Smooth muscle cell of the brain vasculature (primary cell): ENCODE results near the gene LRMDA.

ENCODE experiments used
- DNase-seq: peaks from one replicate; pipeline ENCODE4 v3.0.0-alpha.2; 2012; ENCODE audit warnings: low read depth, low spot score

Gene LRMDA

GRCh38 chr10:76155961-76156360 lies 724.5 kb downstream of the LRMDA start:
- DNase-seq: no peak

GRCh38 chr10:76160446-76161300 lies 729.2 kb downstream of the LRMDA start:
- DNase-seq: no peak

GRCh38 chr10:76161301-76161582 lies 729.8 kb downstream of the LRMDA start:
- DNase-seq: no peak

DNA sequence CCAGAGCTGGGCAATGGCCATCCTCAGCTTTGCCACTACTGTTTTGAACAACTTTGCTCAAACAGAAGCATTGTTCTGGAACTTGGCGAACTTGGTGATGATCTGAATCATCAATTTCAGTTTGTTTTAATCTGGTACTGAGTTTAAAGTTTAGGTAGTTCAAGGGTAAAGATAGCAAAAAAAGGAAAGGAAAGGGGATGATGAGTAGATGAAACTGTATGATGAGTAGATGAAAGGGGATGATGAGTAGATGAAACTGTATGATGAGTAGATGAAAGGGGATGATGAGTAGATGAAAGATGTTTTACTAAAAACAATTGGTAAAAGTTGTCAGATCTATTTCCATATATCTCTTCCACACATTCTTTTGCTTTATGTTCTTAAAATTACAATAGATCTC lies 737.0 kb downstream of the LRMDA start:
- DNase-seq: no peak

- DNase-seq: no peak
Observed at GRCh38 chr10:76169246-76169645, 737.8 kb downstream of the LRMDA start.

- no peak for DNase-seq
Observed at GRCh38 chr10:76172020-76172419, 740.6 kb downstream of the LRMDA start.

GRCh38 chr10:76175533-76176165 lies 744.2 kb downstream of the LRMDA start:
- no peak for DNase-seq

DNA sequence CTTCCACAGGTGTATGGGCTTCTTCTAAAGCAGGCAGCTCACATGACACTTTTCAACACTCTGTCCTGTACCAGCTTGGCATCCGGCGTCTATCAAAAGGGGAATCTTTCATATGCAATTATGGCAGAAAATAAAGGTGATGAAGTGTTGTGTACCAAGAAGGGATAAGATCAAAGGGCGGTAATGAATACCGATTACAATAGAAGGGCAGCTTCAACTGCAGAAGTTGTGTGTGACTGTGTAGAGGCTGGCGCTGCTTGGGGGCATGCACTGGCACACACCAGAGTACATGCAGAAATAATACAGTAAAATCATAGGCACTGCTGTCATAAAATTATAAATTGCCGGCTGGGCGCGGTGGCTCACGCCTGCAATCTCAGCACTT lies 744.7 kb downstream of the LRMDA start:
- DNase-seq: no peak

DNA sequence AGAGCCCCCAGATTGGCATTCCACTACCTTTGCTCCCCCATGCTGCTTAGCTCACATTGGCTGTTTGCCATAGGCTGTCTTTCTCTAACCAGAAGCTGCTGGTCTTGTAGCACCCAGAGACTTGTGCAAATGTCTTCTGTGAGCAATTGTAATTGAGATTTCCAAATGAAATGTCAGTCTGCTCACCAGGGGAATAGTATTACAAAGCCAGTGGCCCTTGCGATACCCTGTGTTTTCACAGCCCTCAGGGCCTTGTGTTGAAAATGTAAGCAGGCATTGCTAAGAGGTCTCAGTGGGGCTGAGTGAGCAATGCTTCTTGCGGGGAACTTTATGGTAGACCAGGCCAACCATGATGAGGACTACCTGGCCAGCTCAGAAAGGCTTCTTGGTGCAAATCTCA lies 746.5 kb downstream of the LRMDA start:
- DNase-seq: no peak

DNA sequence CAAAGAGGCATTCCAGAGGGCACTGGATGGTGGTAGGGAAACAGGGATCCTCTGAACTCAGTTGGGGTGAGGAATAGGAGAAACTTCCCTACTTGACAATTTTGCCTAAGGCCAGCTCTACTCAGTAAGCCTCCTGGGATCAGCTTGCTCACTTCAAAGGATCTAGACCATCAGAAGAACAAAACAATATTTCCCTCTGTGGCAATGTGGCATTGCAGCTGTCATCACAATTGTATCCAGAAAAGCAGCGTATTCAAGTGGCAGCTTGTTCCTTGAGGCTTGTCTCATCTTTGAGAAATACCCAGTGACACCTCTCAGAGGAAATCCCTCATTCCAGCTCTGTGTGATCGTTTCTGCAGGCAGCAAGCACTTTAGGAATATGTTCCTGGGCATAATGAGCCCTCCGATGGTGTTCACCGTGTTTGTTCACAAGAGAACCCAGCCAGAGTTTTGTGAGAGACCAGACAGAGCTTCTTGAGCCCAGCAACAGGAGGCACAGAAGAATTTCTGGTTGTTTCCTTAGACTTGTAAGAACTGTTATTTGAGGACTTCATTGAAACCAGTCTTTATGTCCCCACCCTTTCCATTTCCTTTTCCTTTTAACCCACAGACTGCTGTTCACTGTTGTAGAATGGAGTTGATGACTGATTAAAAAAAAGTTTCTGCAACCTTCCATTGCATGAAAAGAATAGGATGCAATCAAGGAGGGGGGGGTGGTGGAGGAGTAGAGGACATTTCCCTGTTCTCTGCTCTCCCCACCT lies 747.3 kb downstream of the LRMDA start:
- DNase-seq: no peak

DNA sequence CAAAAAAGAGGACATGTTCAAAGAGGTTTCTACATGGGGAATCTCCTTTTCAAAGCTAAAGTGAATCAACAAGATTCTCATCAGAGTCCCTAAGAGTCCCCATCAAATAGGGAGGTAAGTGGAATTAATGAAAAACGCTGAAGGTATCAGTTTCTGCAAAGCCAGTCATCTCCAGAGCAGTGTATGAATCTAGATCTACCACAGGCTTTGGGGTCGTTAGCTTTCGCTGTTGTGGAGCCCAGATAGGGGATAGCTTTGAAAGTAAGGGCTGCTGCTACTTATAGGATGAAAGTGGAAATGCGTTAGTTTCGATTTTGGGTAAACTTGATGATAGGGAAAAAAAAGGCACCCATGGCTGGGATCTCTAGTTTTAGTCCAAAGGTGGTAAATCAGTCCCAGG lies 748.4 kb downstream of the LRMDA start:
- no peak for DNase-seq

DNA sequence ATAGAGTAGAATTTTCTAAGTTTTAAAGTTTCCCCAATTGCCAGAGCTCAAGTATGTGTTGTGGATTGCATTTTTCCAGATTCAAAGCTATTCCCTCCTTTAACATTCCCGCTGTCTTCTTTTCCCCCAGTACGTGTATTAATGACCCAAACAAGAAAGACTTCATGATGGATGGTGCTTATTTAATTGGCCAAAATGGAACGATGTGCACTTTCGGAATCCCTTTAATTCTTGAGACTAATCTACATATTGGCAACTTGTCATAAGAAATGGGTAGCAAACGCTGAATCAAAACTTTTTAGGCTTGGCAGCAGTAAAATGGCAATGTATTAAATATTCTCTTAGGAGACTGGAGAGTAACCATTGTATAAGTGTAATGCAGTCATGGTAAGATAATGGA lies 753.2 kb downstream of the LRMDA start:
- no peak for DNase-seq

DNA sequence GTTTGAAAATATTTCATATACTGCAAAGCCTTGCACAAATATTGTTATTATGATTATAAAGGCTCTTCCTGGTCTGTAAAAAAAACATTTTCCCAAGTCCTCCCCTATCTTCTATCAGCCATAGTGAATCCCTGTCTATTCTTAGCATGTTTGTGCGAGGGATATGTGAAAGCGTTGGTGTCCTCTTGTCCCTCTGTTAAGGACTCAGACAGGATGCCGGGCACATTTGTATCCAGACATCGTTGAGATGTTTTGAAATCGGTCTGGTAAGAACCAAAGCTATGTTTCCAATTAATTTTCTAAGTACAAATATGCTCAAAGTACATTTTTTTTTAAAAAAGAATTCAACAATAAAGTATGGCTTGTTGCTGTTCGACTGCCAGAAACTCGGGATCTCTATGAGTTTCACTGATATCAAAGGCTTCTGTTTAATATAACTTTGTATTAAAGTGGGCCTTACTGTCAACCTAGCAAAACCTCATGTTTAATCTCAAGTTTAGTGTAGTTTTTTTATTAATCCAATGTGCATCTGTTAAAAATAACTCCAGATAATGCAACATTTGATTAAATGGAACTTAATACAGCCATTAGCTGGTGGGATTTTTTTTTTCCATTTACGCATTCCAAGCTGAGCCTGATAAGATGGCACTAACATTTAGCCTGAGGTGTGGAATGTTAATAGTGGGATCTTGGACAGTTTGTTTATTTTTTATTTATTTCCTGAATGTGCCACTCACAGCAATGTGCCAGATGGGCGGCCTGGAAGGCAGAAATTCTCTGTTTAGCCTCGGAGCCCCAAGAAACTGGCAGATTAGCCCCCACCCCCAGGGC lies 754.3 kb downstream of the LRMDA start:
- no peak for DNase-seq

- DNase-seq: no peak
Observed at GRCh38 chr10:76188216-76188615, 756.8 kb downstream of the LRMDA start.

DNA sequence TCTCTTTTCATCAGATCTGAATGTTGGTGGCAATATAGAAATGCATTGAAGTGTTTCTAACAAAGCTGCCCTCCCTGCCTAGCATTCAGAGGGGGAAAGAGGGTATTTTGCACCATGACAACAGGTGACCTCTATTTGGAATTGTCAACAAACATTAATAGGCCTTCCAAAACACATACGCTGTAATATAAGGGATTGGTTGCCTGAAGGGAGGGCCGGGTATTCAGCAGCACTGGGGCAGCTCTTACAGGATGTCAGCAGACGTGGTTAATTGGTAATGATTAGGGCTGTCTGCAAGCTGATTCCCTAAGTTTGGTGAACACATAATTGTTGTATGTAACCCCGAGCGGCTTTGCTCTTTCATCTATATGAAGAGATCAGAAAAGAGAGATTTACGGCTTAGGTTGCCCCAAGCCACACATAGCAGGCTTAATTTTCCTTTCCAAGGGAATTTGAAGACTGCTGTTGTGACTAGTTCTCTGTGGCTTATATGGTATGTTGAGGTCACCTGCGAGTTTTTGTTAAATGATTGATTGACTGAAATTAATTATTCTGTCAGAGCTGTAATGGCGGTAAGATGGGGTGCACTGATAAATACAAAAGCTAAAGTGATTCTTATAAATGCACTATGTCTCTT lies 759.3 kb downstream of the LRMDA start:
- DNase-seq: no peak

DNA sequence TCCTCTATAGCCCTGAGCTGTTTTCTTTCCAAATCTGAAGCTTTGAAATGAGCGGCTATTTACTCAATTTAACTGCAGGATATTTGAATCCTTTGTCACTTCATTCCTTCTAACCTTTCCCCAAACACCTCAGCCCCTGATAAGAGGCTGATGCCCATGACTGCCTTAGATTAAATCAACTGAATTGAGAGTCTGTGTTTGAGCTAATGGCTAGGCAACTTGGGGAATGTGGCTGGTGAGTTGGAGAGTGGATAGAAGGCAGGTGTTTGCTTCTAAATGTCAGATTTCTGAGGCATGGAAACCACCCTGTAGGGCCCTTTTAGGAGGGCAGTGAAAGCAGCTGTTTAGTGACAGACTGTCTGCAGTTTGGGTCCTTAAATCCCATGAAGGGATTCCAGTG lies 759.9 kb downstream of the LRMDA start:
- no peak for DNase-seq

DNA sequence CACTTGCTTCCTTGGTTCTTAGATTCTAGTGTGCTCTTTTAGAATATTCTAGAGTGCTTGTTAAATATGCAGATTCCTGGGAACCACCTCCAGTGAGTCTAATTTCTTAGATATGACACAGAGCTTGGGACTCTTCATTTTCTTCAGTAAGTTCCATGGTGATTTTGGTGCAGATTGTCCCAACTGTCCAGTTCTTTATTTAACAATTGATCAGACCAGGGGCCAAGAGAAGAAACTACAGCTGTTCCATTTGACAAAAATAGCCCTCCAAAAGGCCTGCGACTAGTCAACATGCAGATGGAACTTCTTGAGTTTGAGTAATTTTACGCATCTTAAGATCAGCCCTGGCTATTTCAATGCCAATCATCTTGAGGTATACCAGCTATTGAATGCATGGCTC lies 760.7 kb downstream of the LRMDA start:
- DNase-seq: no peak

DNA sequence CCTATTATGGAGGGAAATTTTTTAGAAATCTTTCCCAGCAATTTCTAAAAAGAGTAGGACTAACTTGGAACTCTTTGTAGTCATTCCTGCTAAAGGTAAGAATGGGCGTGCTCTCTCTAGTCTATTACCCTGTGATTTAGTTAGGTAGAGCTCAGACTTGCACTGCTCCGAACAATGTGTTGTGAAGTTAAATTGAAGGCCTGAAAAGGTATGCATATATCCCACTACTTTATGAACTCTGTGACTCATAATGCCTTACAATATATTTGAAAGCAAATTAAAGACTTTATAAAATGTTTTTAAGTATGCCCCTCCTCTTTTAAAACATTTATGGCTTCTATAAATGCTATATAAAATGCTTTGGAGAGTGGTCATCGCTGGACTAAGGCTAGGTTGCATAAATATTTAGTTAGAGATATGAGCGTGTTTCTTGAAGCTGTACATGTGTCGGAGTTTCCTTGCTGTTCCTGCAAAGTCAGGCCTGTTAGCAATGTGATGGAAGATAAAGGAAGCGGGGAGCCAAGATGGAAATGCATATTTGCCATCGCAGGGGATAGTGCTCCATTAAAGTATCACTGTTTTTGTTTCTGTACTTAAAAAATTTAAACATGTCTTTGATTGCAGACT lies 761.4 kb downstream of the LRMDA start:
- DNase-seq: no peak

DNA sequence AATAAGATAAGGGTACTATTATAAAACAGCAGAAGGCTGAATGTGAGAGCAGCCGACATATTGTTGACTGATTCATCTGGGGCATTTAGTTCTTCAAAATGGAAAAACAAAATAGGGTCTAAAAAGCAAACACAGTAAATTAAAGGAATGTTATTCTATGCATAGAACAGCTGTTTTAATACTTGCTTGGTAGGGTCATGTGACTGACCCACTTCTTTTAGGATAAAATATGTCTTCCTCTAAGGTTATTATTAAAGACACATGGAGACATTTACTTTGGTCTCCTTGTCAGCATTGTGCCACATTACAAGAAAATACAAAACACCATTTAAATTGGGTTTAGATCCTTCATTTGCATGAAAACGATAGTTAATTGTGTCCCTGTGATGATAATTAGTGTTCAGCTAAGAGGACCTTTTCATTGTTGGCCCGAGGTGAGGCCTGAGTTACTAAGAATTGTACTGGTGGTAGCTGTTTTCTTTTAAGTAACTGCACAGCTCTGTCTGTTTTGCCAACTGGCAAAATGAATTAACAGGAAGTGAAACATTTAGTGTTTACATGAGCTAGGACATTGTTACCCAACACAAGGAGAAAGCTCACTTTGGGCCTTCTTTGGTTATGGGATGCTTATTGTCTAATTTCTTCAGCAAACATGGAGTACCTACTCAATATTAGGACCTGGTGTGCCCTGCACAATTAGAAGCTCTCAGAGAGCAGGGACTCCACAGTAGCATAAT lies 764.4 kb downstream of the LRMDA start:
- DNase-seq: no peak

GRCh38 chr10:76197293-76197692 lies 765.9 kb downstream of the LRMDA start:
- DNase-seq: no peak
